ENCODE measurements around the gene HELZ.

DNA sequence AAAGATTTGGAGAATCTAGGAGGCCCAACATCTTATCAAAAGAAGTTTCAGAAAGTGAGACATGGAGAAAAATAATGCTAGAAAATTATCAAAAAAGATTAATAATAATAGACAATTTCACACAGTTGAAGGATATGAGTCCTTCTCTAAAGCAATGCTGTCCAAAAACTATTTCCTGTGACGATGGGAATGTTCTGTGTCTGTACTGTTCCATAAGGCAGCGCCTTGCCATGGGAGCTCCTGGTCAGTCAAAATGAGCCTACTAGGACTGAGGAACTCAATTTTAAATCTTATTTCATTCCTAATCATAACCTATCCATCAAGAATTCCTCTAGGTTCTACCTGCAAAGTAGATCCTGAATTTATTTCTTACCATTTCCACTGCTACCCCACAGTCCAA is 151.6 kb downstream of the HELZ start:
- no peak for TF ChIP-seq POLR2A (IDR thresholded peaks at IDR 0.05)
- TF ChIP-seq, protein P1, sequence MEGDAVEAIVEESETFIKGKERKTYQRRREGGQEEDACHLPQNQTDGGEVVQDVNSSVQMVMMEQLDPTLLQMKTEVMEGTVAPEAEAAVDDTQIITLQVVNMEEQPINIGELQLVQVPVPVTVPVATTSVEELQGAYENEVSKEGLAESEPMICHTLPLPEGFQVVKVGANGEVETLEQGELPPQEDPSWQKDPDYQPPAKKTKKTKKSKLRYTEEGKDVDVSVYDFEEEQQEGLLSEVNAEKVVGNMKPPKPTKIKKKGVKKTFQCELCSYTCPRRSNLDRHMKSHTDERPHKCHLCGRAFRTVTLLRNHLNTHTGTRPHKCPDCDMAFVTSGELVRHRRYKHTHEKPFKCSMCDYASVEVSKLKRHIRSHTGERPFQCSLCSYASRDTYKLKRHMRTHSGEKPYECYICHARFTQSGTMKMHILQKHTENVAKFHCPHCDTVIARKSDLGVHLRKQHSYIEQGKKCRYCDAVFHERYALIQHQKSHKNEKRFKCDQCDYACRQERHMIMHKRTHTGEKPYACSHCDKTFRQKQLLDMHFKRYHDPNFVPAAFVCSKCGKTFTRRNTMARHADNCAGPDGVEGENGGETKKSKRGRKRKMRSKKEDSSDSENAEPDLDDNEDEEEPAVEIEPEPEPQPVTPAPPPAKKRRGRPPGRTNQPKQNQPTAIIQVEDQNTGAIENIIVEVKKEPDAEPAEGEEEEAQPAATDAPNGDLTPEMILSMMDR (IDR thresholded peaks at IDR 0.05), result no peak
- TF ChIP-seq EP300 (IDR thresholded peaks at IDR 0.05), result no peak

Measured in ovary (tissue), 3 donors.